GM21447 (cell line): ENCODE data around the gene C21orf58.
"Not testable (repeated sequence)": the region's sequence is repeated elsewhere in the genome, so short reads cannot be mapped to it uniquely, and the experiment has no call there.

Experiments
- ATAC-seq: cut with Tn5 transposase; IDR thresholded peaks from one replicate; pipeline ENCODE4 v1.9.1; 2021; ENCODE audit not compliant: unreplicated experiment

The C21orf58 gene

DNA sequence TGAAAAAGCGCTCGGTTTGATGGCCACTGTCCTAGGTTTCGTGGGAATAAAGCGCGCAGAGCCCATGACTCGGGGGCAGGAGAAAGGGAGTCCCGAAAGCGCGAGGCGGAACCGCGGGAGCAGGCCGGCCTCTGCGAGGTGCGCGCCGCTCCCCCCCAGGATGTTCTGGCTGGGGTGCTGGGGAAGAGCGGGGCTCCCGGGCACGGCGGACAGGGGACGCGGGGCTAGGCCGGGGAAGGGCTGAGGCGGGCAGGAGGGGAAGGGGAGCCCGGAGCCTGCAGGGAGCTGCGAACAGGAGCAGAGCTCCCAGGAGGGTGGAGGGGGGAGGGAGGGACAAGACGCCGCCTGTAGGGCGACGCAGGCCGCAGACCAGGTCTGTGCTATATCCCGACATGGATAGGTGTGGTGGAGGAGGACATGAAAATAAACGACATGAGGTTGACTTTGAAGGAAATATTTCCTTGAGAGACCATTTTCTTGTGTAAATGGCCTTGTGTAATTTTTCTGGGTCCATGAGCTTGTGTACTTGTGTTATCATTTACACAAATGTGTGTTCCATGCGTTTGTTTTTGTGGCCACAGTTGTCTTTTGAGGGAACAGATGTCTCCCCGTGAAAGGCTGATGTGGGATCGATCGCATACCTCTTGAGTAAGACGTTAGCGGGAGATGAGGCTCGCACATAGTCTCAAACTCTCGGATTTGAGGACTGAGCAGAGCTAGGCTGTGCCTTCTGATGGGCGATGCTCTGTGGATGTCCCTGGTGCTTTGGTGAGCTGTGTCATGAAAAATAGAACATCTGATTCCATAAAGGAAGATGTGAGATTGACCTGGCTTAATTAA, 1.6 kb upstream of the C21orf58 start:
- no peak for ATAC-seq

GRCh38 chr21:46324390-46325072, 861 bp upstream of the C21orf58 start:
- peak; percentile 45 for ATAC-seq

DNA sequence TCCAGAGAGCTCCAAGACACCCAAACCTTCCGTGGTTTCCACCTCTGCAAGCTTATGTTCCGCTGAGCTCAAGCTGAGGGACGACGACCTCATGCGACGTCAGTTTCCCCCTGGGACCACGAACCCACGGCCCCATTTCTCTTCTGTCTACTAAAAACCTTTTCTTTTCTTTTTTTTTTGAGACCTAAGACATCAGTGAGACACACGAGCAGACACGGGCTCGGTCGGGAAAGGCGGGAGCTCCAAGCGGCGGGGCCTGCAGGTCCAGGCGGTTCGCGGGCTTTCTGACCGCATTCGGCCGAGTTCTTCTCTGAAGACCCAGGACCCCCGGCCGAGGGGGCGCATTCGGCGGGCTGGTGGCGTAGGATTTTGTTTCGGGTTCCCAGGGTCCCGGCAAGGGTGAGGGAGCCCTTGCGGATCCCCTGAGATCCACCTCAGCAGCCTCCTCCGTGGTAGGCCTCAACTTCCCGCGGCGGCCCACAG, 402 bp downstream of the C21orf58 start:
- no peak for ATAC-seq

DNA sequence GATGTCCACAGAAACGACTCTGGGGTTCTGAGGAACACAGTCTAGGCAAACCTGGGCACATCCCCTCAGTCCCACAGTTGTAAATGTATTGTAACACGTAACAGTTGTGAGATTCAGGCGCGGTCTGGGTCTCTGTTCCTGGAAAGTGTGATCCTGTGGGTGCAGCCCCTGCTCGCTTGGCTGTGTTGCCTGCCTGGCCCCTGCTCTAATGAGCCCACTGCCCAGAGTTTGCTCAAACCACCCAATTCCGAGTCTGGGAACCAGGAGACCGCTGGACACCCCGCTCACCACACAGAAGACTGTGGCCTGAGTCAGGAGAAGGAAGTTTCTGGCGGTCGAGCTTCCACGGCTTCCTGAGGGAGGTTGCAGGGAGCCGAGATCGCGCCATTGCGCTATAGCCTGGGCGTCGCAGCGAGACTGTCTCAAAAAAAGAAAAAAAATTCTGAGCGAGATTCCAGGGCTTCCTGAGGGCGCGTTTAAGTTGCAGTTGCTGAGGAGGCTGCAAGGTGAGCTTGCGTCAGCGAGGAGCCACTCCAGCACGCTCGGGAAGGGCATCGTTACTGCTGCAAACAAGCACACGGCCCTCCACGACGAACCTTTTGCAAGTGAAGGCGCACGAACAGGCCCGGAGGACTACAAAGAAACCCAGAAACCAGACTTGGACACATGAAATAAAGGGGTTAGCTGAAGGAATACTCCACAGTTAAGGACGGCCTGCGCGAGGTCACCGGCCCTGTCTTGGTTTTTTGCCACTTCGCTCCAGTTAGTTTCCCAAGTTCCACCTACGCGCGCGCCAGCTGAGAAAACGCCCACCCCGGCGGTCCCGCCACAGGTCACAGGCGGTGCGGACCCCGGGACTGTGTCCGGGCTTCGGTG, 1.1 kb downstream of the C21orf58 start:
- ATAC-seq, result no peak

- ATAC-seq, result no peak
These were observed 3.3 kb downstream of the C21orf58 start for GRCh38 chr21:46320331-46320801.

DNA sequence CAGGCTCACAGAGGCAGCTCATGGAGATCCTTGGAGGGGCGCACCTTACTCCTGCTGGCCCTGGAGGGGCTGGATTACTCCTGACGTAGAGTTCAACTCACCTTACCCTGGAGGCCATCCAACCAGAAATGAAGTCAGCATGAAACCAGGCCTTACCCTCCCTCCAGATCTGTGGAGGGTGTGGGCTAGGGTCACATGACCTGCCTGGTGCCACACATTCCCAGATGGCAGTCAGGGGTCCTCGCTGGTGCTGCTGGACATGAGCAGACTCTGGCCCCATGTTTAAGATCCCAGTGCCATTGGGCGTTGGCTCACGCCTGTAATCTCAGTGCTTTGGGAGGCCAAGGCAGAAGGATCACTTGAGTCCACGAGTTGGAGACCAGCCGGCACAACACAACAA, 4.5 kb downstream of the C21orf58 start:
- ATAC-seq, result no peak

- ATAC-seq, result no peak
These were observed 5.2 kb downstream of the C21orf58 start for GRCh38 chr21:46318464-46318845.

DNA sequence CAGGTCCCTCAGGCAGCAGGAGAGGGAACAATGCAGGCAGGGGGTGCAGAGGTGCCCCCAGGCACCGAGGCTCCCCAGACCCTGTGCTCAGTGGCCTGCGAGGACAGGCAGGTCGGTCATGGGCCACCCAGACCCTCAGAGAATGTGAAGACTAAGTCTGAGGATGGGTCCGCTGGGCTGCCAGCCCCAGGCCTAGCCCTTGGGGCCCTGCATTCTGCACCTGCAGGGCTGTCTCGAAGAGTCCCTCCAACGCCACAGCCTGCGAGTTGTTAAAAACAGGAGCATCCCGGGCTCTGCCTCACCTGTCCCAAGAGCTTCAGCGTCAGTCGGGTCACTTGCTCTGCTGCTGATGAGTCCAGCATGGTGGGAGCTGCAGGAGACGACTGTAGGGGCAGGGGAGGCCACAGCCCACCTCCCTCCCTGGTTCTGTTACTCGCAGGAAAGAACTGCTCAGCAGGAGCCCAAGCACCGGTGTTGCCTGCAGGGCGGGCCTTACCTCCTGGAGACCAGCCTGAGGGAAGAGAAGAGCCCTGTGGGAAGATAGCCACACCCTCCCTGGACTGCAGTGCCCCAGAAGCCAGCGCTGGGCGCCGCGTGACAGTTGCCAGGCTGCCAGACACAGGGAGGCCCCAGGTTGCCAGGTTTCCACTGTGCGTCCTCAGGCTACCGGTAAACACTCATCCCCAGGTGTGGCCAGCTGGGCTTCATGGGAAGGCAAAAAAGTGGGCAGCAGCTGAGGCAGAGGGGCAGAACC, 5.8 kb downstream of the C21orf58 start:
- no peak for ATAC-seq

DNA sequence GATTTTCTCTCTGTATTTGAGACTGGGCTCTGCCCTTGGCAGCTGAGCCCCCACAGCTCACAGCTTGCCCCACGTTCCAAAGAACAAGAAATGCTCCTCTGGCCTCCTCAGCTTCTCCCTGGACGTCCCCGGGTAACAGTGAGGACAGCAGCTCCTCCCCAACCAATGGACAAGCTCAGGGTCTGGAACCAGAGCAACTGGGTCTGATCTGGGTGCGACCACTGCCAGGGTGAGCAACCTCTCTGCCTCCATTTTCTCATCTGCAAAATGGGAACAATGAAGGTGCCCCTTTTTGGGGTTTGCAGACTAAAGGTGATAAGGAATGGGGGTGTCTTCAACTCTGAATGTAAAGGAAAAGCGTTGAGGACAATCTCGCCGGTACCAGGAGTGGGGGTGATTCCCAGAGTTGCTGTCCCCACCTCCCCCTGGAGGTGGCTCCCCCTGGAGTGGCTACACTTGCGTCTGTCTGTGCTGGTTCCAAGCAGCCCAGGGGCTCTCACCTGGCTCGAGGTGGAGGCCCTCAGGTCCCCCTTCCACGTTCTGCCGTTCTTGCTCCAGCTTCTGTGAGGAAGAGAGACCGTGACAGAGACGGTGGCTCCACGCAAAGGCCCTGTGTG, 6.9 kb downstream of the C21orf58 start:
- ATAC-seq, result no peak

GRCh38 chr21:46314441-46315020, 9.1 kb downstream of the C21orf58 start:
- ATAC-seq, result no peak

DNA sequence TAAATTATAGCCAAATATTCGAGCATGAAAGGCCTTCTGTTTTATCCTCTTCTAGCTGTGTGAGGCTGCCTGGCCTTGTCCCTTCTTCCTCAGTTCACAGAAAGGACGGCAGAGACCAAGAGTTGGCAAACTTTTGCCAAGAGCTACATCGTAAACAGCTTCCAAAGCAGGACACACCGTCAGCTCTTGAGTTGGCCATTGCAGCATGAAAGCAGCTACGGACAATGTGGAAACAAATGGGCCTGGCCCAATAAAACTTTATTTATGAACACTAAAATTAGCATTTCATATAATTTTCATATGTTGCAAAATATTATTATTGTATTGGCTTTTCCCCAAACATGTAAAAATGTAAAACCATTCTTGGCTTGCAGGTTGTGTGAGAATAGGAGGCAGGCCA, 10.7 kb downstream of the C21orf58 start:
- no peak for ATAC-seq

DNA sequence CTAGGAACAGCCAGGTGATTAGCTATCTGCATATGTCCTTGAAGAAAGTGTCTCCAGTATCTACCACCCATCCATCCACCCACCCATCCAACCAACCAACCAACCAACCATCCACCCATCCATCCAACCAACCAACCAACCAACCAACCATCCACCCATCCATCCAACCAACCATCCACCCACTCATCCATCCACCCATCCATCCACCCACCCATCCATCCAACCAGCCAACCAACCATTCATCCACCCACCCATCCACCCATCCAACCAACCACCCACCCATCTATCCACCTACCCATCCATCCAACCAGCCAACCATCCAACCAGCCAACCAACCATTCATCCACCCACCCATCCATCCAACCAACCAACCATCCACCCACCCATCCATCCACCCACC, 12.1 kb downstream of the C21orf58 start:
- no peak for ATAC-seq

DNA sequence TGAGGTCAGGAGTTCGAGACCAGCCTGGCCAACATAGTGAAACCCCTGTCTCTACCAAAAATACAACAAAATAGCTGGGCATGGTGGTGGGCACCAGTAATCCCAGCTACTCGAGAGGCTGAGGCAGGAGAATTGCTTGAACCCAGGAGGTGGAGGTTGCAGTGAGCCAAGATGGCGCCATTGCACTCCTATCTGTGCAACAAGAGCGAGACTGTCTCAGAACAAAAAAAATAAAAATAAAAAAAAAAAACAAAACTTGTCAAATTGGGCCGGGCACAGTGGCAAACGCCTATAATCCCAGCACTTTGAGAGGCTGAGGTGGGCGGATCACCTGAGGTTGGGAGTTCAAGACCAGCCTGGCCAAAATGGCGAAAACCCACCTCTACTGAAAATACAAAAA, 13.4 kb downstream of the C21orf58 start:
- ATAC-seq, result not testable (repeated sequence)

- no peak for ATAC-seq
These were observed 15.2 kb downstream of the C21orf58 start for GRCh38 chr21:46308431-46308830.

GRCh38 chr21:46307625-46308024, 16.0 kb downstream of the C21orf58 start:
- no peak for ATAC-seq

GRCh38 chr21:46304955-46305354, 18.7 kb downstream of the C21orf58 start:
- ATAC-seq, result no peak

DNA sequence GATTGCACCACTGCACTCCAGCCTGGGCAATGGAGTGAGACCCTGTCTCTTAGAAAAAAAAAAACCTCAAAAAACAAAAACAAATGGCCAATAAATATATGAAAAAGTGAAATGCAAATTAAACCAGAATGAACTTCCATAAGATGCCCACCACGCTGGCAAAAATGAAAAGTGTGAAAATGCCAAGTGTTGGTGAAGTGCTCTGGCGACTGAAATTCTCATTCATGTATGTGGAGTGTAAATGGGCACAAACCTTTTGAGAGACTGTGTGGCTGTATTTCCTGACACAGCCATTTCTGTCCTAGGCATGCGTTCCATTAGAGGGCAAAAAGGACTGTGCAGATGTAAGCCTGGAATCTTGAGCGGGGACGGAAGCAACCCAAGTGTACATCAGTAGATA, 19.2 kb downstream of the C21orf58 start:
- no peak for ATAC-seq

DNA sequence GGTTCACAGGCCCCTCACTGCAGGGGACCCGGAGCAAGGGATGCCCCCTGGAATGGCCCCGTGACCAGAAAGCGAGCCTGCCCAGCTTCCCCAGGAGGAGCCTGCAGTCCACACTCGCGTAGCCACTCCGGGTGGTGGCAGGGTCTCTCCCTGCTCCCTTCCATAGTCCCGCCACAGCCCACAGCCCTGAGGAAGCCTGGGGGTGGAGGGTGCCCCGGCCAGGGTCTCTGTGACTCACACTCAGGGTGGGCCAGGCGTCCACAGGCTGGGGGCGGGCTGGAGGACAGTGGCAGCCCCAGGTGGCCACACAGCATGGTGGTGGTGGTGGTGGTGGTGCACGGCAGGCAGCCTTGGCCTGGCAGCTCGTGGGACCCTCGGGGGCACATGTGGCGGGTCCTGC, 21.9 kb downstream of the C21orf58 start:
- ATAC-seq, result no peak

- ATAC-seq, result no peak
These were observed 24.5 kb downstream of the C21orf58 start for GRCh38 chr21:46299167-46299566.
